GM13977 (cell line): ENCODE results near the gene PACS1.

Experiments used
- DNase-seq: peaks from one replicate; pipeline ENCODE4 v3.0.0; 2012; ENCODE audit warnings: low spot score
- in situ Hi-C: fragments of 300-500 bp; cut with MboI; formaldehyde crosslinking; loops from one replicate; pipeline ENCODE4 v1.12.0; 2022; ENCODE audit warnings: low sequenced_read_pairs, low pct_unique_long_range_greater_than_20kb, mixed read lengths, inconsistent platforms; ENCODE audit not compliant: unreplicated experiment
- TF ChIP-seq, protein P1 (sequence below): IDR thresholded peaks from 2 replicates; pipeline ENCODE4 v1.5.1; 2012; ENCODE audit warnings: mild to moderate bottlenecking, control low read depth; ENCODE audit not compliant: insufficient read depth; ENCODE audit errors: extremely low read depth, missing control alignments

PACS1 gene

DNA sequence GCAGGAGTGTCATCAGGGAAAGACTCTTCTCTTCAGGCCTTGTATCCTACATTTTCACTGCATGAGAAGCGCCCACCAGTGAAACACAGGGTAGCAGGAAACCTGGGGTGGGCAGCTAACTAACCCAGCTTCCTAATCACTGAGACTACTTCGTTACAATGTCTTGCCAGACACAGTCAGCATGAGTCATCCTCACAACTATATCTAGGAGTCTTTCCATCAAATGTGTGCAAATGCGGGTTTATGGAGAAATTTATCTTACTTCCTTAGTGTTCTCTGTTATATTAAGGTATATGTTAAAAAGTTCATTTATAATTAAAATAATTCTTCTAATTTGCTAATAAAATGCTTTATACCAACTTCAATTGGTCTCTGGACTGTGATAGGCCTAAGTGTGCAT, 118.5 kb downstream of the PACS1 start:
- in situ Hi-C loops, result no loop called here
- no peak for DNase-seq
- TF ChIP-seq, protein P1, sequence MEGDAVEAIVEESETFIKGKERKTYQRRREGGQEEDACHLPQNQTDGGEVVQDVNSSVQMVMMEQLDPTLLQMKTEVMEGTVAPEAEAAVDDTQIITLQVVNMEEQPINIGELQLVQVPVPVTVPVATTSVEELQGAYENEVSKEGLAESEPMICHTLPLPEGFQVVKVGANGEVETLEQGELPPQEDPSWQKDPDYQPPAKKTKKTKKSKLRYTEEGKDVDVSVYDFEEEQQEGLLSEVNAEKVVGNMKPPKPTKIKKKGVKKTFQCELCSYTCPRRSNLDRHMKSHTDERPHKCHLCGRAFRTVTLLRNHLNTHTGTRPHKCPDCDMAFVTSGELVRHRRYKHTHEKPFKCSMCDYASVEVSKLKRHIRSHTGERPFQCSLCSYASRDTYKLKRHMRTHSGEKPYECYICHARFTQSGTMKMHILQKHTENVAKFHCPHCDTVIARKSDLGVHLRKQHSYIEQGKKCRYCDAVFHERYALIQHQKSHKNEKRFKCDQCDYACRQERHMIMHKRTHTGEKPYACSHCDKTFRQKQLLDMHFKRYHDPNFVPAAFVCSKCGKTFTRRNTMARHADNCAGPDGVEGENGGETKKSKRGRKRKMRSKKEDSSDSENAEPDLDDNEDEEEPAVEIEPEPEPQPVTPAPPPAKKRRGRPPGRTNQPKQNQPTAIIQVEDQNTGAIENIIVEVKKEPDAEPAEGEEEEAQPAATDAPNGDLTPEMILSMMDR, result no peak

DNA sequence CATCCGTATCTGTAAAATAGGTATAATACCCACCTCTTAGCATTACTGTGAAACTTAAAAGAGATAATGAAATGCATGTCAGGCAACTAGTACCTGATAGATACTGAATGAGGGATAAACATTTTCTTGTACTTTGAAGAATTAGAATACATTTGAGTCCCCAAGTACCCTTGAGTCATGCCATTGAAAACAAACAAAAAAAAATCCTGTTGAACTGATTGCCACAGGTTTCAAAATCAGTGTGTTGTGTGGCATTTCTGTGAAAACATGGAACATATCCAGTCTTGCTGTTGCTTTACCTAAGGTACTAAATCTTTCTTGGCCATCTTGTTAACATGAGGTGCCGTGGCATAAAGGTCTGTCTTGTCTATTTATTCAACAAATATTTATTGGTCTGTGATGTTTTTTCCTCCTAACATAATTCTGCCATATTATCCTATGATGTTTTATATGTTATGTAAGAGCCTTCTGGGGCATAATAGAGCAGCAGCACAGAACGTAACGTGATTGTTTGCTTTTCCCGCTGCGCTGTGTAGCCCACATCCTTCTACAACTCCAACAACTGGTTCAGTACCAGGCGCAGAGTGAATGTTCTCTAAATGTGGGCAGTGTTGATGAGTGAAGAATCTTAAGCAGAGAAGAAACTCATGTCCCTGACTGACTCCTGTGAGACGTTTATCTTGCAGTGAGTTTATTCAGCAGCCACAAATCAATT, 119.1 kb downstream of the PACS1 start:
- in situ Hi-C loops, result no loop called here
- TF ChIP-seq, protein P1, result no peak
- DNase-seq, result no peak

DNA sequence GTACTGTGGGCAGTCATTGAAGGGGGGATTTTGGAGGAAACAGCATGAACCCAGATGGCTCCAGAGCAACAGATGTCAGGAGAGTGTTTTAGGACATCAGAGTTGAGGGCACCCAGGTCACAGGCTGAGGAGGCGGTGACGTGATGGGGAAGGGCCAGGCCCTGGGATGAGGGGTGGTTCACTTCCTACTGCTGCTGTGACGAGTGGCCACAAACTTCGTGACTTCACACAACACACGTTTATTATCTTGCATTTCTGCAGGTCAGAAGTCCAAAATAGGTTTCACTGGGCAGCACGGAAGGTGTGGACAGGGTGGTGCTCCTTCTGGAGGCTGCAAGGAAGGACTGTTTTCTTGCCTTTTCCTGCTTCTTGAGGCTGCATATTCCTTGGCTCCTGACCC, 120.7 kb downstream of the PACS1 start:
- TF ChIP-seq, protein P1, result no peak
- in situ Hi-C loops, result no loop called here
- no peak for DNase-seq

DNA sequence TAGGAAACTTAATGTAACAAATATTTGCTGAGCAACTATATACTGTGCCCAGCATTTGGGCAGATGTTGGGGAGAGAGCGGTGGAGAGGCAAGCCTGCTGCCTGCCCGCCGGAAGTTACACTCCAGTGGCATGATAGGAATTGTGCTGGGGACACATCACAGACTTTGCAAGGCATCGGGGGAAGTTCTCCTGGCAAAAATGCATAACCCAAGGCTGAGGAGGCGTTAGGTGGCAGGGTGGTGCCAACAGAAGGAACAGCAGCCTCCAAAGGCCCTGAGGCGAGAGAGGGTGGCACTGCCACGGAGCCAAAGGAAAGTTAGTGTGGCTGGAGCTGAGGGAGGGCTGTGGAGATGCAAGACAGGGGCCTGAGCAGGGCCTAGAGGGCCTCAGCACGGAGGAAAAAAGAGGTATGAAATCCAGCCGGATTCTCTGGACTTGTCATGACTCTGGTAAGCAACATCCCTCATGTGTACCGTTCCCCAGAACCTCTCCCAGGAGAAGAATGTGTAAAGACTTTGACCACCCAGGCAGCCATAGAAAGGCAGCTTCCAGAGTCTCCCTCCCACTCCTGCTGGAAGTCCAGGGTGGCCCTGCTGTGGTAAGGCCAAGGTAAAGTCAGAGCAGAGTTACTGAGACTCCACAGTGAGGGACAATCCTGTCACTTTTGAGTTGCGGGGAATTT, 122.2 kb downstream of the PACS1 start:
- no peak for DNase-seq
- TF ChIP-seq, protein P1, result no peak
- in situ Hi-C loops, result no loop called here

DNA sequence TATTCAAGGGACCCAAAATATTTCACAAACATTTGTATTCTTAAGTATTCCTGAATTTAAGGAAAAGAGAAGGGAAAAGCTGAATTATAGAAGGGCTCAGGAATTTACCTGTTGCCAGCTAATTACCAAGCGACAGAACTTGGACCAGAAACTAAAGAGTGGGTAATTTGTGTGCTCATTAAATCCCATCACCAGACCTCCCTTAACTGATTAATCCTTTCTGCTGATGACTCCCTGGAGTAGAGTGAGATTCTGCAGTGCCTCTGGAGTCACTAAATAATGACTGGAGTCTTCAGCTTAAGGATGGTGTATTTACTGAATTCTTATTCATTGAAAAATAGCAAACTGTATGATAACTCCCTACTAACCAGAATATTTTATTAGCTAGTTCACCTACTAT, 124.3 kb downstream of the PACS1 start:
- no peak for DNase-seq
- in situ Hi-C loops, result no loop called here
- TF ChIP-seq, protein P1, result no peak

DNA sequence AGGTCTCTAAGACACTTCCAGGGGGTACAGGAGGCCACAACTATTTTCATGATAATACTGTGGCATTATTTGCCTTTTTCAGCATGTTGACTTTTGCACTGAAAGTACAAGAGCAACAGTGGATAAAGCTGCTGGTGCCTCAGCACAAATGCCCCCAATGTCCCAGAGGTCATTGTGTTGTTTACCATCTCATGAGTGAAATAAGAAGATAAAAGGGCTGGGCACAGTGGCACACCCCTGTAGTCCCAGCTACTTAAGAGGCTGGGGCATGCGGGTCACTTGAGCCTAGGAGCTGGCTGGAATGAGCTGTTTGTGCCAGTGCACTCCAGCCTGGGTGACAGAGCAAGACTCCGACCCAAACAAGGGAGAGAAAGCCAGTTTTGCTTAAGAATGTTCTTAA, 125.8 kb downstream of the PACS1 start:
- no peak for DNase-seq
- TF ChIP-seq, protein P1, result no peak
- in situ Hi-C loops, result no loop called here
